Astrocyte (in vitro differentiated cells and primary cell): ENCODE measurements around the gene TRPV6. TPM values are rescaled to one million over a fixed set of nuclear protein-coding genes. Genes with fewer than 3 reads are reported as not detected.

ENCODE experiments used
- total RNA-seq: library from RNA; stranded (reverse); gene quantifications from 2 replicates; pipeline ENCODE4 v1.2.1, GENCODE V29; 2021

The TRPV6 gene
- total RNA-seq, 1 donor from 2014 or later: 0.14 TPM

Other genes starting within 250 kb of the TRPV6 start
- not detected in 2 replicates for gene PRSS1, start 136.3 kb downstream of the TRPV6 start, total RNA-seq
- not detected in 2 replicates for gene PRSS2, start 114.8 kb downstream of the TRPV6 start, total RNA-seq
- 15.7 and 16.2 TPM in 2 replicates for gene EPHB6, start 30.7 kb downstream of the TRPV6 start, total RNA-seq
- not detected in 2 replicates for gene TRPV5, start 48.0 kb upstream of the TRPV6 start, total RNA-seq
- not detected in 2 replicates for gene LLCFC1, start 53.7 kb upstream of the TRPV6 start, total RNA-seq
- gene KEL, start 76.6 kb upstream of the TRPV6 start, total RNA-seq: 0.96 TPM in 1 of 2 replicates, not detected in the other
- gene OR9A2, start 141.4 kb upstream of the TRPV6 start, total RNA-seq: not detected in 2 replicates
- gene OR6V1, start 166.6 kb upstream of the TRPV6 start, total RNA-seq: not detected in 2 replicates
- gene PIP, start 246.3 kb upstream of the TRPV6 start, total RNA-seq: not detected in 2 replicates